B cell (primary cell): Measurements from ENCODE around the gene KRTAP4-4.

Experiments
- CTCF ChIP-seq: fragments of 200-600 bp; IDR thresholded peaks from one replicate; pipeline ENCODE4 v1.8.0; 2022; ENCODE audit warnings: antibody characterized with exemption, mild to moderate bottlenecking
- EZH2 ChIP-seq: IDR thresholded peaks from 2 replicates; pipeline ENCODE4 v1.6.1; 2012; ENCODE audit warnings: borderline replicate concordance, low read depth, mild to moderate bottlenecking, moderate library complexity, low read length; ENCODE audit not compliant: insufficient read depth, poor library complexity, severe bottlenecking

DNA sequence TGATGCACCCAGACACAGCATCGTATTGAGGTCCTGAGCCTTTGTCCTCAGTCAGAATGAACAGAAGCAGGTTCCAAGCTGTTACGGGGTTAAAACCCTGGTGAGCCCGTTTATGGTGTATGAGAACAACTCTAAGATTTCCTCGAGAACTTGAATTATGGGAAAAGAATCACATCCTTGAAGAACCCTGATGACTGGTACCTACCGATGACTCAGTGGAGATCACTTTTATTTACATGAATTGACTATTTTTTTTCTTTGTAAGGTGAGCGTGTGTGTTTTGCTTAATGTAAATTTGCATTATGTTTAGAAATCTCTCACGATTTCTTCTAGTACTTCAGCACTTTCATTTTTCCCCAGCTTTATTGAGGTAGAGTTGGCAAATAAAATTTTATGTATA, 3.3 kb upstream of the KRTAP4-4 start:
- TF ChIP-seq CTCF (no peak), EZH2 (no peak)
